ENCODE measurements around the gene METTL4.
"Not testable (repeated sequence)": the region's sequence is repeated elsewhere in the genome, so short reads cannot be mapped to it uniquely, and the experiment has no call there.

METTL4 gene

GRCh38 chr18:2524794-2525198, 46.5 kb downstream of the METTL4 start:
- in situ Hi-C loops (cut with HindIII; ENCODE audit: low sequenced_read_pairs) = not testable (repeated sequence)

GRCh38 chr18:2522112-2522511, 49.2 kb downstream of the METTL4 start:
- in situ Hi-C loops (cut with HindIII; ENCODE audit: low sequenced_read_pairs) = no loop called here

GRCh38 chr18:2518473-2518872, 52.8 kb downstream of the METTL4 start:
- in situ Hi-C loops (cut with HindIII; ENCODE audit: low sequenced_read_pairs) = no loop called here

- in situ Hi-C loops (cut with HindIII; ENCODE audit: low sequenced_read_pairs) = no loop called here
Measured at GRCh38 chr18:2515908-2516625, 55.2 kb downstream of the METTL4 start.

- in situ Hi-C loops (cut with HindIII; ENCODE audit: low sequenced_read_pairs) = no loop called here
Measured at GRCh38 chr18:2515171-2515787, 56.0 kb downstream of the METTL4 start.

- in situ Hi-C loops (cut with HindIII; ENCODE audit: low sequenced_read_pairs) = no loop called here
Measured at GRCh38 chr18:2513616-2514015, 57.7 kb downstream of the METTL4 start.

- in situ Hi-C loops (cut with HindIII; ENCODE audit: low sequenced_read_pairs) = no loop called here
Measured at GRCh38 chr18:2512059-2512458, 59.2 kb downstream of the METTL4 start.

- in situ Hi-C loops (cut with HindIII; ENCODE audit: low sequenced_read_pairs) = no loop called here
Measured at GRCh38 chr18:2511451-2511850, 59.9 kb downstream of the METTL4 start.

- in situ Hi-C loops (cut with HindIII; ENCODE audit: low sequenced_read_pairs) = no loop called here
Measured at GRCh38 chr18:2510416-2510815, 60.9 kb downstream of the METTL4 start.

GRCh38 chr18:2508678-2509077, 62.6 kb downstream of the METTL4 start:
- in situ Hi-C loops (cut with HindIII; ENCODE audit: low sequenced_read_pairs) = no loop called here

- in situ Hi-C loops (cut with HindIII; ENCODE audit: low sequenced_read_pairs) = no loop called here
Measured at GRCh38 chr18:2508155-2508554, 63.1 kb downstream of the METTL4 start.

- in situ Hi-C loops (cut with HindIII; ENCODE audit: low sequenced_read_pairs) = no loop called here
Measured at GRCh38 chr18:2504642-2505041, 66.7 kb downstream of the METTL4 start.

GRCh38 chr18:2502880-2503279, 68.4 kb downstream of the METTL4 start:
- in situ Hi-C loops (cut with HindIII; ENCODE audit: low sequenced_read_pairs) = no loop called here

- in situ Hi-C loops (cut with HindIII; ENCODE audit: low sequenced_read_pairs) = no loop called here
Measured at GRCh38 chr18:2502394-2502793, 68.9 kb downstream of the METTL4 start.

- in situ Hi-C loops (cut with HindIII; ENCODE audit: low sequenced_read_pairs) = no loop called here
Measured at GRCh38 chr18:2497797-2498196, 73.5 kb downstream of the METTL4 start.

GRCh38 chr18:2495381-2495780, 75.9 kb downstream of the METTL4 start:
- in situ Hi-C loops (cut with HindIII; ENCODE audit: low sequenced_read_pairs) = no loop called here

- in situ Hi-C loops (cut with HindIII; ENCODE audit: low sequenced_read_pairs) = no loop called here
Measured at GRCh38 chr18:2494921-2495320, 76.4 kb downstream of the METTL4 start.

Measured in DLD1 (cell line).